GM08714 (cell line): ENCODE data around the gene DCUN1D4.
A peak's percentile ranks its signal among the peaks of the same experiment; 100 is the strongest.

Experiments used
- H3K4me3 ChIP-seq: fragments of 200-500 bp; sonication (Bioruptor generic); 2 replicates; pipeline ENCODE4 v1.5.1; 2014; ENCODE audit warnings: mild to moderate bottlenecking, low read length, inconsistent platforms
- ZNF274 ChIP-seq: IDR thresholded peaks from 2 replicates; pipeline ENCODE4 v1.6.1; 2012; ENCODE audit warnings: mild to moderate bottlenecking, low read depth, low read length

The DCUN1D4 gene

GRCh38 chr4:51845055-51845426, 2.1 kb downstream of the DCUN1D4 start:
- H3K4me3 ChIP-seq: peak overlapping the region; percentile 85
- TF ChIP-seq ZNF274: no peak

DNA sequence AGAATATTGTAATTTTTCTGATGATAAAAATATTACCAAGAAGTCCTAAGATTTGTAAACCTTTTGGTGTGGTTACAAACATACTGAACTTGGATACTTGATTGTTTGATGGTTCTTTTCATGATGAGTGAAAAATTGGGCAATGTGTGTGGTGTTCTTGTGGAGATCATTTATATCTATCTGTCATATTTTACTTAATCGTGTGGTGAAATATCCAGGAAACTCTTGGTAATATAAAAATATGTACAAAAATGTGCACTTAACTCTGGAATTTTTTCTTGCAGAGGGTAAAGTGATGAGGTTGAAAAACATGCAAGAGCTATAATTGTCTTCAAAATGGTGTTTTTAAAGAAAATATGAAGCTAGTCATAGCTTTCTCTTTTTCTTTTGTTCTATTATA, 2.8 kb downstream of the DCUN1D4 start:
- no peak overlapping the region for H3K4me3 ChIP-seq
- no peak for TF ChIP-seq ZNF274

DNA sequence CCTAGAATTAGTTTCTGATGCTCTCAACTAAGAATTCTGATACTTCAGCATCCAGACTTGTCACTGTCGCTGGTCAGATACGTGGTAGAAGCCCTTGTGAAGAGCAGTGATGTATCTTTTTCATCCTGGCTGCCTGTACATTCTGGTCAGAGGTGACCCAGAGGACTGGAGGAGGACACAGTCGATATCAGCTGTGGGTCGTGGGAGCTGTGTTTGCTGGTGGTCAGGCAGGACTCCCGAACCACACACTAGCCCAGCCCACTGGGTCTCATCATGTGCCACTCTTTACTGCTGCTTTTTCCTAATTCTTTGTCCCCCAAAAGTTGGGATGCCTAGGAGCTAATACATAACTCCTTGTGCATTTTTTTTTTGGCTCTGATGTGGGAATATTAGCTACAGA, 6.5 kb downstream of the DCUN1D4 start:
- no peak overlapping the region for H3K4me3 ChIP-seq
- TF ChIP-seq ZNF274: no peak

DNA sequence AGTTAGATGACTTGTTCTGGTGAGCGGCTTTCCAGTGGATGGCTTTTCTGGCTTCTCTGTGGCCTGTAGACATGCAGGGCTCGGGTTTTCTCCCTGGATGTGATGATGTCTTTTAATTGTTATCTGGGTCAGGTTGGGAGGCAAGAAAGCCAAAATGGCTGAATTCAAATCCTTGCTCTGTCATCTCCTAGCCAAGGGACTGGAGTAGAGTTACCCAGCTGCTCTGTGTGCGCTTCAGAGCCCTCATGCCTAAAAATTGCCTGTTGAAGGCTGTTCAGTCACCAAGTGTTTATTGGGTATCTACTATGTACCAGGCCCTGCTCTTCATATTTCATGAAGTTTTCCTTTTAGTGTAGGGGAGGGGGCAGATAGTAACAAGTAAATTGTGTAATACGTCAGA, 7.3 kb downstream of the DCUN1D4 start:
- no peak for TF ChIP-seq ZNF274
- H3K4me3 ChIP-seq: no peak overlapping the region

GRCh38 chr4:51851090-51851936, 8.4 kb downstream of the DCUN1D4 start:
- TF ChIP-seq ZNF274: no peak
- no peak overlapping the region for H3K4me3 ChIP-seq

DNA sequence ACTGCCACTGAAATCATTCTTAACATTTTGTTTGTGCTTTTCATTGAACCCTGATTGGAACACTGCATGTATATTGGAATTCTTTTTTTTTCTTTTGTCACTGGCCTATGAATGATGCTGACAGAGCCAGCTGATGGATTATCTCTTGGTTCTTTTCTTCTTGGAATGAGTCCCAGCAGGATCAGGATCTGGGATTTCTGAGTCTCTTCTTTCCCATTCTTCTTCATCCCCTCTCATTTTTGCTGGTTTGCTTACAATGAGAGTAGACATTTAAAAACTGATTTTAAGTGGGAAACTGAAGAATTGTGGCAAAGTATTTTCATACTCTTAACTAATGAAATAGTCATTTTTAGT, 9.0 kb downstream of the DCUN1D4 start:
- H3K4me3 ChIP-seq: no peak overlapping the region
- no peak for TF ChIP-seq ZNF274

- H3K4me3 ChIP-seq: no peak overlapping the region
- TF ChIP-seq ZNF274: no peak
Measured at GRCh38 chr4:51853027-51853682, 10.2 kb downstream of the DCUN1D4 start.

DNA sequence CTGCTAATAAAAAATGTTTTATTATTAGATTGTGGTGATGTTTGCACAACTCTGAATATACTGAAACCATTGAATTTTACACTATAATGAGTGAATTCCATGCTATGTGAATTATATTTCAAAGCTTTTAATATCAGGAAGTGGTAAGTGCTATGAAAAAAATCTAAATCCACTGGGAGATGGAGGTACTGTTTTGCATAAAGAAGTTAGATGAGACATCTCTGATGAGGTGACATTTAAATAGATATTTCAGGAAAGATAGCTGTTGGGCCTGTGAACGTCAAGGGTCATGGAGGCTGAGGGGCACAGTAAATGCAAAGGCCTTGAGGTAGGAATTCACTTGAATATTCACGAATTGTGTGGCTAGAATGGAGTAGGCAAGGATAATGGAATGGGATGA, 12.3 kb downstream of the DCUN1D4 start:
- H3K4me3 ChIP-seq: no peak overlapping the region
- no peak for TF ChIP-seq ZNF274

GRCh38 chr4:51855751-51856150, 12.8 kb downstream of the DCUN1D4 start:
- H3K4me3 ChIP-seq: no peak overlapping the region
- no peak for TF ChIP-seq ZNF274

DNA sequence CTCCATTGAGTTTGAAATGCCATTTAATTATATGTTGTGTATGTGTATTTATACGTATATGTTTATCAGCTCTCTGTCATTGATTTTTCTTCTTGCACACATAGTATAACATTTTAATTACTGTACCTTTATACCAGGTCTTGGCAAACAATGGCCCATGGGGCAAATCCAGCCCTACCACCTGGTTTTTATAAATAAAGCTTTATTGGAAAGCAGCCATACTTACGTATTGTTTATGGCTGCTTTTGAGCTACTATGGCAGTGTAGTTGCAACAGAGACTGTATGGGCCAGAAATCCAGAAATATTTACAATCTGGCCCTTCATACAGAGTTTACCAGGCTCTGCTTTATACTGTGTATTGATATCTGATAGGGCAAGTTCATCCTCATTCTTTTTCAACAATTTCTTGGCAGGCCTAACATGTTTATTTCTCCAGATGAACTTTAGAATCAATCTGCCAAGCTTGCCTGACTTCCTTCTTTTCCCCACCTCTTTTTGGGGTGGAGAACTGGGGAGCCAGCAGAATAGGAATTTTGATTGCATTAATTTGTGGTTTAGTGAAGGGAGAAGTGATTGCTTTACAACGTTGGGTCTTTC, 15.8 kb downstream of the DCUN1D4 start:
- no peak overlapping the region for H3K4me3 ChIP-seq
- no peak for TF ChIP-seq ZNF274

- H3K4me3 ChIP-seq: no peak overlapping the region
- TF ChIP-seq ZNF274: no peak
Measured at GRCh38 chr4:51859476-51860031, 16.6 kb downstream of the DCUN1D4 start.

DNA sequence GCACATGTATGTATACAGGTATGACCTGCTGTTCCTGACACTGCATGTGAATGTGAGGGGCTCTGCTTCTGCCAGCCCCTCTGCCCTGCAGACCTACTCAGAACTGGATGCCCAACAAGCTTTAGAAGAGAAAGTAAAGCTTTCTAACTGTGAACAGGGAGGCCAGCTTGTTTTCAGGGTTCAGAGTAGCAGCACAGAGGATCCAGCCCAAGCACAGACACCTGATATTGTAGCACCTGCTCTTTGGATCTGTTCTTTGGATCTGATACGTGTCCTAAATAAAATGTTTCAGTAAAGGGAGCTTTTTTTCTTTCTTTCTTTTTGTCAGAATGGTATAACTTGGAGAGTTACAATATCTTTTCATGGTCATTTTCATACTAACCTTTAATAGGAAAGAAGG, 19.2 kb downstream of the DCUN1D4 start:
- TF ChIP-seq ZNF274: no peak

GRCh38 chr4:51862781-51863180, 19.8 kb downstream of the DCUN1D4 start:
- H3K4me3 ChIP-seq: no peak overlapping the region
- no peak for TF ChIP-seq ZNF274

More for the DNA sequence above, 19.2 kb downstream of the DCUN1D4 start:
- no peak overlapping the region for H3K4me3 ChIP-seq

- TF ChIP-seq ZNF274: no peak
Measured at GRCh38 chr4:51865717-51866116, 22.8 kb downstream of the DCUN1D4 start.

GRCh38 chr4:51866835-51867234, 23.9 kb downstream of the DCUN1D4 start:
- no peak for TF ChIP-seq ZNF274
- H3K4me3 ChIP-seq: no peak overlapping the region

More at GRCh38 chr4:51865717-51866116, 22.8 kb downstream of the DCUN1D4 start:
- no peak overlapping the region for H3K4me3 ChIP-seq
